PC-3 (cell line): ENCODE results near the gene CFAP410. TPM values are rescaled to one million over a fixed set of nuclear protein-coding genes. Genes with fewer than 3 reads are reported as not detected.
"Not testable (repeated sequence)": the region's sequence is repeated elsewhere in the genome, so short reads cannot be mapped to it uniquely, and the experiment has no call there.

Experiments used
- ATAC-seq: fragments of 200-7000 bp; cut with Tn5 transposase; 2 replicates; pipeline ENCODE4 v1.9.1; 2020; ENCODE audit warnings: mild to moderate bottlenecking, moderate library complexity
- BruUV-seq: library from RNA; stranded (reverse); fragments of 400-500 nt; replicated peaks from 2 replicates; lab custom pipeline; 2021; lab: Mats Ljungman, UMichigan
- CTCF ChIA-PET: fragments of 300-600 bp; sonication (Branson Sonifier 250); formaldehyde crosslinking; loops from one replicate; lab custom pipeline; 2022; ENCODE audit warnings: antibody characterized with exemption; lab: Charles Lee
- POLR2A ChIA-PET: fragments of 300-600 bp; sonication (Branson Sonifier 250); formaldehyde crosslinking; loops from one replicate; lab custom pipeline; 2022; ENCODE audit warnings: antibody characterized with exemption; ENCODE audit not compliant: unreplicated experiment; lab: Charles Lee
- DNase-seq: peaks from one replicate; pipeline ENCODE4 v3.0.0-alpha.2; 2015
- H2AFZ ChIP-seq: fragments of 300-600 bp; sonication (generic); 2 replicates; pipeline ENCODE4 v1.6.0; 2016; ENCODE audit warnings: antibody characterized with exemption, low read length
- H3F3A ChIP-seq: fragments of 300-600 bp; sonication (generic); one replicate; pipeline ENCODE4 v1.6.0; 2017; ENCODE audit warnings: antibody characterized with exemption, low read length, control low read depth, mild to moderate bottlenecking; ENCODE audit not compliant: unreplicated experiment
- H3K27ac ChIP-seq: fragments of 300-600 bp; sonication (generic); 2 replicates; pipeline ENCODE4 v1.5.1; 2016; ENCODE audit warnings: mild to moderate bottlenecking, low read length
- H3K27me3 ChIP-seq: fragments of 300-600 bp; sonication (generic); 2 replicates; pipeline ENCODE4 v1.6.1; 2016; ENCODE audit warnings: low read length, mixed read lengths
- H3K36me3 ChIP-seq: fragments of 300-600 bp; sonication (generic); 2 replicates; pipeline ENCODE4 v1.6.1; 2016; ENCODE audit warnings: low read depth, mixed run types, low read length, mixed read lengths
- H3K4me1 ChIP-seq: fragments of 300-600 bp; sonication (generic); 2 replicates; pipeline ENCODE4 v1.5.1; 2016; ENCODE audit warnings: low read length; ENCODE audit not compliant: insufficient read depth
- H3K4me2 ChIP-seq: fragments of 300-600 bp; sonication (generic); 2 replicates; pipeline ENCODE4 v1.6.0; 2016; ENCODE audit warnings: low read length
- H3K4me3 ChIP-seq: fragments of 300-600 bp; sonication (generic); 2 replicates; pipeline ENCODE4 v1.5.1; 2016; ENCODE audit warnings: mild to moderate bottlenecking, low read length, mixed read lengths
- H3K79me2 ChIP-seq: fragments of 300-600 bp; sonication (generic); 2 replicates; pipeline ENCODE4 v1.6.1; 2017; ENCODE audit warnings: low read length, mixed read lengths
- H3K9ac ChIP-seq: fragments of 300-600 bp; sonication (generic); 2 replicates; pipeline ENCODE4 v1.6.0; 2016; ENCODE audit warnings: mild to moderate bottlenecking, low read length
- H3K9me2 ChIP-seq: fragments of 300-600 bp; sonication (generic); replicated peaks from 2 replicates; pipeline ENCODE4 v1.6.1; 2016; ENCODE audit warnings: mixed run types, low read length, mixed read lengths
- H3K9me3 ChIP-seq: fragments of 300-600 bp; sonication (generic); 2 replicates; pipeline ENCODE4 v1.6.1; 2016; ENCODE audit warnings: low read length, mixed read lengths
- H4K20me1 ChIP-seq: fragments of 300-600 bp; sonication (generic); 2 replicates; pipeline ENCODE4 v1.6.1; 2016; ENCODE audit warnings: low read length, mixed read lengths
- CTCF ChIP-seq: fragments of 300-600 bp; sonication (generic); conservative IDR thresholded peaks from 2 replicates; pipeline ENCODE4 v1.5.1; 2017; ENCODE audit warnings: antibody characterized with exemption, low read depth, mild to moderate bottlenecking, low read length
- EZH2 ChIP-seq: fragments of 300-600 bp; sonication (generic); IDR thresholded peaks from one replicate; pipeline ENCODE4 v1.6.1; 2017; ENCODE audit warnings: antibody characterized with exemption, mild to moderate bottlenecking, low read length; ENCODE audit not compliant: unreplicated experiment
- EZH2phosphoT487 ChIP-seq: fragments of 300-600 bp; sonication (generic); IDR thresholded peaks from 2 replicates; pipeline ENCODE4 v1.6.1; 2018; ENCODE audit warnings: mild to moderate bottlenecking, antibody characterized with exemption, low read length, borderline replicate concordance
- intact Hi-C: fragments of 100-400 bp; cut with micrococcal nuclease; formaldehyde crosslinking; loops from 2 replicates; pipeline ENCODE4 v1.9.0; 2023
- total RNA-seq: library from RNA; depleted of rRNA; stranded (reverse); fragments of >200 nt; gene quantifications from 2 replicates; pipeline ENCODE4 v1.2.3, GENCODE V29; 2014

The CFAP410 gene
- total RNA-seq, 1 experiment from 2014 or later, result 18.4 TPM

- H3K9me2 ChIP-seq, H3K27me3 ChIP-seq, H3F3A ChIP-seq, intact Hi-C loops, POLR2A ChIA-PET, H3K9ac ChIP-seq, ATAC-seq, H3K4me3 ChIP-seq, H3K9me3 ChIP-seq, H2AFZ ChIP-seq, H3K27ac ChIP-seq, BruUV-seq: not testable (repeated sequence)
- Histone ChIP-seq H3K4me2 (peak overlapping the region; percentile 100; the same call in 1 of the 2 replicates), H3K36me3 (peaks cover 10% of the 10 kb centered on the region), H3K4me1 (peaks cover 32% of the 10 kb centered on the region), H3K79me2 (peaks cover 62% of the 10 kb centered on the region), H4K20me1 (peaks cover 32% of the 10 kb centered on the region)
- CTCF ChIA-PET, result interaction anchor here (0.5 kb wide), 1 partner anchor 423 kb away, joined by 4 read pairs; no protein-coding TSS in a partner anchor
- peak; percentile 62 for DNase-seq
- peak; percentile 45; the same call in 1 of the 2 replicates for TF ChIP-seq CTCF
Observed at GRCh38 chr21:44302573-44303401, 36.4 kb downstream of the CFAP410 start.

- CTCF ChIA-PET, result interaction anchor here (0.5 kb wide), 1 partner anchor 422 kb away, joined by 4 read pairs; no protein-coding TSS in a partner anchor
- Histone ChIP-seq H3K9me3 (no peaks in the 10 kb centered on the region), H3K27ac (no peak overlapping the region), H3K4me3 (peak overlapping the region; percentile 85; the same call in 1 of the 2 replicates), H3K9ac (no peak overlapping the region), H3K27me3 (no peaks in the 10 kb centered on the region), H3F3A (no peaks in the 10 kb centered on the region), H3K36me3 (peaks cover 5% of the 10 kb centered on the region; the same call in 1 of the 2 replicates), H3K79me2 (peaks cover 62% of the 10 kb centered on the region), H3K4me2 (peak overlapping the region; percentile 100), H3K4me1 (peaks cover 36% of the 10 kb centered on the region), H2AFZ (no peak overlapping the region), H3K9me2 (no peaks in the 10 kb centered on the region), H4K20me1 (peaks cover 32% of the 10 kb centered on the region)
- BruUV-seq, result no TSS peak
- no peak for ATAC-seq
- peak; percentile 10 for DNase-seq
- TF ChIP-seq EZH2 (no peak), CTCF (no peak), EZH2phosphoT487 (no peak)
- POLR2A ChIA-PET, result no interaction called here
- intact Hi-C loops, result no loop called here
Observed at GRCh38 chr21:44301961-44302406, 37.2 kb downstream of the CFAP410 start.

DNA sequence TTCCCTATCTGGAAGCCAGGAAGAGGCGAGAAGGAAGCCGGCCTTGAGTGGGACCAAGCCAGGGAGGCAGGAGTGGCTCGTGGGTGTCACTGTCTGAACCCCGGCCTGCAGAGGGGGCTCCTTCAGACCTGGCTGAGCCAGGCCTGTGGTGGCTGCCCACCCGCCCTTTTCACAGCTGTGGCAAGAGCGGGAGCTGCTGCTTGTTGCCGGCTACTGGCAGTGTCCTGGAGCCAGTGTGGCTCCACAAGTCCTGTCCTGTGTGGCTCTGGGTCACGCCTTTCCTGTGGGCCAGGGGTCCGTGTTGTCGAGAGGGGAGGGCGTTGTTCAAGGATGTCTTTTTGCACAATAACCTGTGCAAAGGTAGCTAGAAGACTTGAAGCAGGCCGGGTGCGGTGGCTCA lies 38.0 kb downstream of the CFAP410 start:
- H4K20me1 ChIP-seq, result peaks cover 32% of the 10 kb centered on the region
- H2AFZ ChIP-seq, result no peak overlapping the region
- DNase-seq (no peak), ATAC-seq (no peak)
- ChIA-PET CTCF (interaction anchor here (0.6 kb wide), 1 partner anchor 632 kb away, joined by 3 read pairs; no protein-coding TSS in a partner anchor), POLR2A (no interaction called here)
- BruUV-seq, result no TSS peak
- intact Hi-C loops, result no loop called here
- H3K4me2 ChIP-seq, result peak overlapping the region; percentile 100
- H3K27ac ChIP-seq, result no peak overlapping the region
- peaks cover 36% of the 10 kb centered on the region for H3K4me1 ChIP-seq
- no peaks in the 10 kb centered on the region for H3F3A ChIP-seq
- no peak for TF ChIP-seq EZH2phosphoT487
- no peak for TF ChIP-seq EZH2
- no peak for TF ChIP-seq CTCF
- peaks cover 57% of the 10 kb centered on the region for H3K79me2 ChIP-seq
- H3K9me2 ChIP-seq, result no peaks in the 10 kb centered on the region
- peak overlapping the region; percentile 84 for H3K9ac ChIP-seq
- H3K4me3 ChIP-seq, result peak overlapping the region; percentile 85
- H3K36me3 ChIP-seq, result no peaks in the 10 kb centered on the region
- no peaks in the 10 kb centered on the region for H3K9me3 ChIP-seq
- H3K27me3 ChIP-seq, result no peaks in the 10 kb centered on the region
